HG03520 (cell line): ENCODE measurements around the gene EEF1B2.
"Not testable (repeated sequence)": the region's sequence is repeated elsewhere in the genome, so short reads cannot be mapped to it uniquely, and the experiment has no call there.

Source experiments
- ATAC-seq: cut with Tn5 transposase; IDR thresholded peaks from one replicate; pipeline ENCODE4 v1.9.1; 2021; ENCODE audit warnings: mild to moderate bottlenecking, moderate library complexity; ENCODE audit not compliant: unreplicated experiment

Gene EEF1B2

DNA sequence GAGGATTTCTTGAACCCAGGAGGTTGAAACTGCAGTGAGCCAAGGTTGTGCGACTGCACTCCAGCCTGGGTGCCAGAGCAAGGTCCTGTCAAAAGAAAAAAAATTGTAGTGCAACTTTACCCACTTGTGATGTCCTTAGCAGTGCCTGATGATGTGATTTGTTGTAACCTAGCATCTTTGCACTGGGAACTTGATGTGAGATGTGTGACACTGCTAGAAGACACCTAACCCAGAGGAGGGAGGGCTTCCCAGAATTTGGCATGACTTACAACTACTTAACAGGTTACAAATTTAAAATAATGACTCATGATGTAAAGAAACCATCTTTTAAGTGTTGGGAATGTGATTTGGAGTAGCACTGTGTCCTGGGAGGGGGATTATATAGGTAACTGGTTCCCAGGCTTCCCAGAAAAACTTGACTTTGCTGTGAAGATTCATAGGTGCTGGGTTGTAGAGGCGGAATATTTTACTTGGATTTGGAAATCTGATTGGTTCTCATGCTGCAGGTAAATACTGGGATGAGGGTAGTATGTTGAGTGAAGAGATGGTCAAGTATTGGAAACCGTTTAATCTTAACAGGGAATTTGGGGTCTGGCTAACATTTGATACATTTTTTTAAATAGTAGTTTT lies 3.7 kb downstream of the EEF1B2 start:
- ATAC-seq: no peak

DNA sequence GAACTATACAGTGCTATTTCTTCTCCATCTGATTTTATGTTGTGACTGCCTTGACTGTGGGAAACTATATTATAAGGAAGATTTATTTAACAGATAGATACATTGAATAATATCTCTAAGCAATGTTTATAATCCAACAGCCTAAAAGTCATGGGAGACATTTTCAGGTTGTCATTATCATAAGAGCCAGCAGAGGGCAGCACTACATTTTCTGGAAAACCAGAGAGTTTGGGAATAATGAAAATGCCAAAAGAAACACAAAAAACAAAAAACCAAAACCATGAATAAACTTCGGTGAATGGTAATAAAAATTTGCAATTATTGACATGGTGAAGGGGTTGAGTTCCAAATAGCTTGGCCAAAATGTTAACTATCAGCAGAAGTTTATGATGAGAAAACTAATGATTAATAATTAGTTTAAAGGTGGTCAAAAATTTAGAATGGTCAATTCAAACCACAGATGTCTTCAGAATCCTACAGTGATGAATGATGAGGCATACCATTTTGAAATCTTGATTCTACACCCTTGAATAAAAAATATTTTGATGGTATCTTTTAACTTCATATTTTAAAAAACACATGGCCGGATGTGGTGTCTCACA lies 4.7 kb downstream of the EEF1B2 start:
- no peak for ATAC-seq

DNA sequence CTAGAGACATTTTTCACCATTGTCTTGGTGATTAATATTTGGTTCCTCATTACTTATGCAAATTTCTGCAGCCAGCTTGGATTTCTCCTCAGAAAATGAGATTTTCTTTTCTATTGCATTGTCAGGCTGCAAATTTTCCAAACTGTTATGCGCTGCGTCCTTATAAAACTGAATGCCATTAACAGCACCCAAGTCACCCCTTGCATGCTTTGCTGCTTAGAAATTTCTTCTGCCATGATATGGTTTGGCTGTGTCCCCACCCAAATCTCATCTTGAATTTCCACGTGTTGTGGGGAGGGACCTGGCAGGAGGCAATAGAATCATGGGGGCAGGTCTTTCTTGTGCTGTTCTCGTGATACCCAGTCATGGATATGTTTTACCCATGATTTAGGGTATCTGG lies 8.5 kb downstream of the EEF1B2 start:
- ATAC-seq: not testable (repeated sequence)

DNA sequence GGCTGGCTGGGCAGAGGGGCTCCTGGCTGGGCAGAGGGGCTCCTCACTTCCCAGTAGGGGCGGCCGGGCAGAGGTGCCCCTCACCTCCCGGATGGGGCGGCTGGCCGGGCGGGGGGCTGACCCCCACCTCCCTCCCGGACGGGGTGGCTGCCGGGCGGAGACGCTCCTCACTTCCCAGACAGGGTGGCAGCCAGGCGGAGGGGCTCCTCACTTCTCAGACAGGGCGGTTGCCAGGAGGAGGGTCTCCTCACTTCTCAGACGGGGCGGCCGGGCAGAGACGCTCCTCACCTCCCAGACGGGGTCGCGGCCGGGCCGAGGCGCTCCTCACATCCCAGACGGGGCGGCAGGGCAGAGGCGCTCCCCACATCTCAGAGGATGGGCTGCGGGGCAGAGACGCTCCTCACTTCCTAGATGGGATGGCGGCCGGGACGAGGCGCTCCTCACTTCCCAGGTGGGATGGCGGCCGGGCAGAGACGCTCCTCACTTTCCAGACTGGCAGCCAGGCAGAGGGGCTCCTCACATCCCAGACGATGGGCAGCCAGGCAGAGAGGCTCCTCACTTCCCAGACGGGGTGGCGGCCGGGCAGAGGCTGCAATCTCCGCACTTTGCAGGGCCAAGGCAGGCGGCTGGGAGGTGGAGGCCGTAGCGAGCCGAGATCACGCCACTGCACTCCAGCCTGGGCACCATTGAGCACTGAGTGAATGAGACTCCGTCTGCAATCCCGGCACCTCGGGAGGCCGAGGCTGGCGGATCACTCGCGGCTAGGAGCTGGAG lies 12.1 kb downstream of the EEF1B2 start:
- ATAC-seq: not testable (repeated sequence)

DNA sequence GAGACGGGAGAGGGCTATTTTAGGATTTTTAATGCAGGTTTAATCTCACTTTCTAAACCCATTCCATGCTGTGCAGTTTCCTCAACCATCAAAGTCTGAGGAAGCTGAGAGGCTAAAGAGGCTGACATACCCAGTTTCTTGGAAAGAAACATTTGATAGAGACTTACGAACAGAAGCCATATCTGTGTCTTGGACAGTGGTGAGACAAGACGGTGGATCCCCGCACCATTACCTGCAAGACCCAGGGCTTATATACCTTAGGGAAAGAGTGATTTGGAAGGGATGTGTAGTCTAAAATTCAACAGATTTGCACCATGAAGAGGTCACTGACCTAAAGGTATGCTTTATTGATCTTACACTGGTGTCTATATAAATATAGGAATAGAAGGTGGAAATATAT lies 13.5 kb downstream of the EEF1B2 start:
- no peak for ATAC-seq

DNA sequence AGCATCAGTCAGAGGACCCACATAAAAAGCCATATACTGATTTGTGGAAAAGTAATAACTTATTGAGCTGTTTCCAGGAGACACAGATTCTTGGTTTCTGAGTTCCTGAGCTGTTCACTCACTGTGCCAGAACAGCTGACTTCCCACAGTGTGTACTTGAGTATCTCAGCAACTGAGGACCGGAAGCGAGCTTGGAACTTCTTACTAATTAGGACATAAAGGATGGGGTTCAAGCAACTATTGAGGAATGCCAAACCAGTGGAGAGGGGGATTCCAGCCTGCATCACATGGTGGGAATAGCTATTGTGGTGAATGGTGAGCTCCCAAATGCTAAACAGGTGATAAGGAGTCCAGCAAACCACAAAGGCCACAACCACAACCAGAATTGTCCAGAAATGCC lies 16.4 kb downstream of the EEF1B2 start:
- ATAC-seq: no peak

DNA sequence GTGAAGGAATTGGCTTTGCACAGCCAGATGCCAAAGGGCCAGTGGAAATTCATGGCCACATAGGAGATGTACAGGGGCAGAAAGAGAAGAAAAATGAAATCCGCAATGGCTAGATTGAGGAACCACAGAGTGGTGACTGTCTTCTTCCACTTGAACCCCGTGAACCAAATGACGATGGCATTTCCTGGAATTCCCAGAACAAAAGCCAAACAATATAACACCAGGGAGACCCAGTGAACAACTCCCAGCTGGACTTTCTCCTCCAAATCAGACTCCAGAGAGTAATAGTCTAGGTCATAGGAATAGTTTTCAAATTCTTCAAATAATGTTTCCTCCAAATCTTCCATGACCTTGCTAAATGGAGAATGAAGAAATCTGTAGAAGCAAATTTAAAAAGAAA lies 17.2 kb downstream of the EEF1B2 start:
- ATAC-seq: no peak

DNA sequence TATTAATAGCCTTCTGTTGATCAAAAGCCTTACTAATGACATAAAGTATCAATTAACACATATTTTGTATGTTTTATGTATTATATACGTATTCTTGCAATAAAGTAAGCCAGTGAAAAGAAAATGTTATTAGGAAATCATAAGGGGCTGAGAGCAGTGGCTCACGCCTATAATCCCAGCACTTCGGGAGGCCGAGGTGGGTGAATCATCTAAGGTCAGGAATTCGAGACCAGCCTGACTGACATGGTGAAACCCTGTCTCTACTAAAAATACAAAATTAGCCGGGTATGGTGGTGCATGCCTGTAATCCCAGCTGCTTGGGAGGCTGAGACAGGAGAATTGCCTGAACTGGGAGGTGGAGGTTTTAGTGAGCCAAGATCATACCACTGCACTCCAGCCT lies 21.8 kb downstream of the EEF1B2 start:
- ATAC-seq: not testable (repeated sequence)

DNA sequence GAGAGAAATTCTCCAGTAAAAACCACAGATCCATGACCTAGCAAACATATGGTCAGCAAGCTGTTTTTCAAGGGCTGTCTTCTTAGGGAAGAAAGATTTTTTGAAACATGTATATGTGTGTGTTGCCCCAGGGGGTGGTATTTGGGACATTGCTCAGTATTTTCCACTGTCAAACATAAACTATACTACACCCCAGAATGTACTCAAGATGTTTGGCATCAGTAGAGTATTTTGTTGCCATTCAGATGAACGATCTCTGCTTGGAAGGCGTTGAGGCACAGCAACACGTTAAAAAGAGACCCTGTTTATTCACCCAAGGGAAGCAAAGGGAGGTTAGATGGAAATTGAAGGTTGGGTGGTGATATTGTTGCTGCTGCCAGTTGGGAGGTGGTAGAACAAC lies 30.0 kb downstream of the EEF1B2 start:
- ATAC-seq: no peak

DNA sequence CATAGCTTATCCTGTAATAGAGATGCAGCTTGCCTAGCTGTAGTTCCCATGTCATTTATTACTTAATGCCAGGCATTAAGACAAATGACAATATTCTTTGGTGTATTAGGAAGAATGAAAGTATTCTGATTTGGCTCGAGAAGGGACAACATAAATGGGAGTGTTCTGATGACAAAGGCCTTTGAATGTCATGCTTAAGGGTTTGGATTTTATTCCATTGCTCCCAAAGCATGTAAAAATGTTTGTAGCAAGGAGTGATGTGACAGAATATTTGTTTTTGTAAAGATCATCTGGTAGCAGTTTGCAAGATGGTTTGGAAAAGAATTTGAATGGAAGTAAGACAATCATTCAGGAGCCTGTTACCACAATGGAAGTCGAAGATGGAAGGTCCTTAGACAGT lies 30.4 kb downstream of the EEF1B2 start:
- no peak for ATAC-seq

DNA sequence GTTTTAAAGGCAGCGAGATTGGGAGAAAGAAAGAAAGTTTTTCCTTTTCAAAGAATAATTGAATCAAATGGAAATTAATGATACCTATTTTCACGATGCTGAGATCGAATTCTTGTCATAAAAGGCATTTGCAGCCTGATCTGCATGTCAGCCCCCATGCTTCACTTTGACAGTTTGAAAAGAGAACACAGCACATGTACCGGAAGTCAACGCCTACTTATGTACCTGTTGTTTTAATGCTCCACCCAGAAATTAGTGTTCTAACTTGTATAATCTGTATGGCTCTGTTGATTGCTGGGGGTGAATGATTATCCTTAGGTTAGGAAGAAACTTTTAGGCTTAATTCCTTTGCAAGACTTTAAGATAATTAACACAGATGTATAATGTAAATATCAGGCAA lies 31.0 kb downstream of the EEF1B2 start:
- no peak for ATAC-seq

DNA sequence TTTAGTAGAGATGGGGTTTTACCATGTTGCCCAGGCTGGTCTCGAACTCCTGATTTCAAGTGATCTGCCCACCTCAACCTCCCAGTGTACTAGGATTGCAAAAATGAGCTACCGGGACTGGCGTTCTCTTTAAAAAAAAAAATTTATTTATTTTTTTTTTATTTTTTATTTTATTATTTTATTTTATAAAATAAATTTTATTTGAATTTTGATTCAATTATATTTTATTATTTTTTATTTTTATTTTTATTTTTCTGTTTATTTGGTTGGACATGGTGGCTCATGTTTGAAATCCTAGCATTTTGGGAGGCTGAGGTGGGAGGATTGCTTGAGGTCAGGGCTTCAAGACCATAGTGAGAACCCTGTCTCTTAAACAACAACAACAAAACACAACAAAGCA lies 32.5 kb downstream of the EEF1B2 start:
- ATAC-seq: no peak

DNA sequence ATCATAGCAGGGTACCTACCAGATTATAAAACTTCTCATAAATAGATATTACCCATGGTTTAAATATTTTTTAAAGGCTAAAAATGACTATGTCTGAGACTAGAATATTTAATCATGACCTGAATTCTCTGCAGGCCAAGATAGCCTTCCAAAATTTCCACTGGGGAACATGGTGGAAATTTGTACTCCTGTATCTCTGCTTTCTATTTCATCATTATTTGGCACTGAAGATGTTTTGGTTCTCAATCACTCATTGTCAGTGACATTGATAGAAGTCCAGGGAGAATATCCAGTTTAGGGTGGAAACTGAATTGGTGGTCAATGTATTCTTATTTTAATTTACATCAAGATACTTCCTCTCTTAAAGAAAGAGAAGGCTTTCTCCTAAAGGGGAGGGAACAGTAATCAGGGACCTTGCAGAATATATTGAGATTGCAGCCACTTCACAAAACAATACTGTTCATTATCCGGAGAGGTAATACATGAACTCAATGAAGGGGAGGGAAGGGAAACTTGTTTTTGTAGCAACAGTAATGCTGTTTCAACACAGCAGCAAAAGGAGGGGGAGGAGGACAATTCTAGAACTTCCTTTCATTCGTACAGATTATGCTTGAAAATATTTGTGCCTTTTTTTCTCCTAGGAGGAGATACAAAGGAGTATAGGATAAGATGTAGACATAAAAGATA lies 34.1 kb downstream of the EEF1B2 start:
- no peak for ATAC-seq

DNA sequence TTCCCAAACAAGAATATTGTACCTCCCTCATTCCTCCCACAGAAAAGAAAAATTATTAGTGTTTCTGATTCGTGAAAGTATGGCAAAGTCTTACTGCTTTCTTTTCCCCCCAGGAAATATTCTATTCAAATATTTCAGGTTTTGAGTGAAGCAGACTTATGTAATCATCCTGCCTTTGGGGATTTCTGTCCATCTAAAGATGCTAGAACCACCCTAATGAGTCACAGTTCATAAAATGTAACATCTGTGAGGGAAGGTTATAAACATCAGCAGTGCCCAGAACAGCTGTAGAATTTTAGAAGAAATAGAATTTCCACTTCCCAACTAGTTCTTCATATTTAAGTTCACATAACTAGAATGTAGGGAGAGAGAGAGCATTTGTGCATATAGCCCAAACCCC lies 39.0 kb downstream of the EEF1B2 start:
- no peak for ATAC-seq

DNA sequence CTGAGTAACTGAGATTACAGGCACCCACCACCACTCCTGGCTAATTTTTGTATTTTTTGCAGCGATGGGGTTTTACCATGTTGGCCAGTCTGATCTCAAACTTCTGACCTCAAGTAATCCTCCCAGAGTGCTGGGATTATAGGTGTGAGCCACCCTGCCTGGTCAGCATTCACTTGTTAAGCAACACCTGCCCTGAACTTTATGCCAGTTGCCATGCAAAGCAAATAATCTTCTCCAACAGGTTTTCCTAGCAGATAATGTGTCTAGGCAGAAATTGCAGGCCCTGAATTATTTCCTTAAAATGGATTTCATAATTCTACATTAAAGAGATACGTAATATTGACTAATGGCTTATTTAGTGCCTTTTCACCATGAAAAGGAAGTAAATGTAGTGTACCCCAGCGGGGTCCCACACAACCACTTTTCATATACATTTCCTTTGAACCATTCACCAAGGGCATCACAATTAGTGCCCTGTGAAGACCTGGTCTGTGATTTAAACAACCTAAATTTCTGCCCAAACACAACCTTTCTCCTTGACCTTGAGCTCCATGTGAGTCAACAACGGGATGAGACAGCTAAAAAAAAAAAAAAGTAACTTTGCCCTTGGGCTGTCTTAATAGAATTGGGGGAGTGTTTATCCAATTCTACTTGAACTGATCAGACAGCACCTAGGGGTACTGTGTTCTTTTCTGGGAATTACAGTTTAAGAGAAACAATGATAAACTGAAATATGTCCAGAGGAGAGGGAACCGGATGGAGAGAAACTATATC lies 41.6 kb downstream of the EEF1B2 start:
- no peak for ATAC-seq

DNA sequence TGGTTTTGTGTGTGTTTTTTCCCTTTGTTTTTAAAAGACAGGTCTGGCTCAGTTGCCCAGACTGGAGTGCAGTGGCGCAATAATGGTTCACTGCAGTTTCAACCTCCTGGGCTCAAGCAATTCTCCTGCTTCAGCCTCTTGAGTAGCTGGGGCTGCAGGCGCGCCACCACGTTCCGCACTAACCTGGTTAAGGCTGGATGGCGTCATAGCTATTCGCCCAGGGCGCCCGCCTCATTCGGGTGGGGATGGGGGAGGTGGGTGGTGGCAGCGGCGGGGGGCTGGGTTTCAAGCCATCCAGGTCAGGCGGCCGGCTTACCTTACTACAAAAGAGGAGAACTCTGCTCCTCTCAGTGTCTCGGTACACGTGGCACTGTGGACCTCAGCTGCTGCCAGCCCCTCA lies 42.8 kb downstream of the EEF1B2 start:
- no peak for ATAC-seq

DNA sequence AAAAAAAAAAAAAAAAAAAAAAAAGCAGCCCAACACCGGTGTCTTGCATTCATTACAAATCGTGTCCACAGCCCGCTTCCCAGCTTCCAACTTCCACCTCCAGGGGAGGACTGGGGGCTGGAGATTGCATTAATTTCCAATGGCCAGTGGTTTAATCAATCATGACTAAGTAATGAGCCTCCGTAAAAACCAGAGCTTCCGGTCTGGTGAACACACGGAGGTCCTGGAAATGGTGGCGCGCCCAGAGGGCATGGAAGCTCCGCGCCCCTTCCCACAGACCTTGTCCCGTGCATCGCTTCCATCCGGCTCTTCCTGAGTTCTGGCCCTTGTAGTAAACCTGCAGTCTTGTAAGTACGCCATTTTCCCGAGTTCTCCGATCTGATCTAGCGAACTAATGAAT lies 43.6 kb downstream of the EEF1B2 start:
- ATAC-seq: no peak

DNA sequence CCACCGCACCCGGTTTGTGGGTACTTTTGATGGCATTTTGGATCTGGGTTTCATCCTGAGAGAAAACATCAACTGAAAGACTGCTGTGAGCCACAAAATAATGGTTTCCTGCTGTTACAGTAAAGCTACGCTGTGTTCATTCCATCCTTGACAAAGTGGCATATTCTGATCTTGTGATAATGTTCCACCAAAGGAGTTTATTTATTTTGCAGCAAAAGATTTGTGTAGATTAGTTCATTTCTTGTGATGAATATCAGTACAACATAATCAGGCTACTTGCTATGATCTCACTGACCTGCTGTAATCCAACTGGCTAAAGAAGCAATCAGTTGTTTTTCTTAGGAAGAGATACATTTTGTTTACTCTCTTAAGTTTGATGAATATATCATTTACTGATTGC lies 45.0 kb downstream of the EEF1B2 start:
- no peak for ATAC-seq

DNA sequence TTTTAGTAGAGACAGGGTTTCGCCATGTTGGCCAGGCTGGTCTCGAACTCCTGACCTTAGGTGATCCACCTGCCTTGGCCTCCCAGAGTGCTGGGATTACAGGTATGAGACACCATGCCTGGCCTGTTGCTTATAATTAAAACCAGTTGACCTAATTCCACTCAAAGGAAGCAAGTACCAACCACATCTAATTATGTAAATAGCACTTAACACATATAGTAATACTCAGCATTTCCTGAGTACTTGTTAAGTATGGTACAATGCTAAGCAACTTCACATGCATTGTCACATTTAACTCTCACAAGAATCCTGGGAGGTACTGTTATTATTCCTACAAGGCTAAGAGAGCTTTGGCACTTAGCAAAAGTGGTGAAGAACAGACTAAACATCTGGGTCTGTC lies 47.6 kb downstream of the EEF1B2 start:
- not testable (repeated sequence) for ATAC-seq

DNA sequence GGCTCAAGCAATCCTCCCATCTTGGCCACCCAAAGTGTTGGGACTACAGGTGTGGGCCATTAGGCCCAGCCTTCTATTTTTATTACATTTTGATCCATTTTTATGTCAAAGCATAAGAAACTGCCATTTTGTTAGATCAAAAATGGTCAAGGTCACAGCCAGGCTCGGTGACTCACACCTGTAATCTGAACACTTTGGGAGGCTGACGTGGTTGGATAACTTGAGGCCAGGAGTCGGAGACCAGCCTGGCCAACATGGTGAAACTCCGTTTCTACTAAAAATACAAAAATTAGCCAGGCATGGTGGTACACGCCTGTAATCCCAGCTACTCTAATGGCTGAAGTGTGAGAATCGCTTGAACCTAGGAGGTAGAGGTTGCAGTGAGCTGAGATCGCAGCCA lies 49.2 kb downstream of the EEF1B2 start:
- ATAC-seq: no peak

DNA sequence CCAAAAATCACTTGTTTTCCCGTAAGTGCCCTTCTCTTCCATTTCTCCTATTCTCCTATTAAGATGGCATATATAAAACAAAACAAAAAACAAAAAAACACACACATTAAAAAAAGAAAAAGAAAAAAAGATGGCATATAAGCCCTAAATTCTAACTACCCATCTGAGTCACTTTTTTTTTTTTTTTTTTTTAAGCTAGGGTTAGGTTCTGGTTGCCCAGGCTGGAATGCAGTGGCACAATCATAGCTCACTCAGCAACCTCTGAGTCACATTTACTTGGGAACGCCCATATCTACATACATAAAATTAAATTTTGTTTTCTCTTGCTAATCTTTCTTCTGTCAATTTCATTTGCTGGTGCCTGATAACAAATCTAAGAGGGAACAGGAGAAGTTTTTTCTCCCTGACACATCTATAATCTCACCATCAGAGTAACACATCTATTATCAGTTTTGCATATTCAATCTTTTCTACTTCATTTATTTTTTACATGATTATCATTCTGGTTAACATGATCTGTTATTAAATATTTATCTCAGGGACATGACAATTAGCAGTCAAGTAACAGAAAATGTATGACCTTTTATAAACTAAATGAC lies 52.1 kb downstream of the EEF1B2 start:
- no peak for ATAC-seq
